Anterior cingulate cortex (tissue), 58 donors: ENCODE data around the gene HOXA7.

ENCODE experiments used
- DNase-seq, 58 donors: peaks; one replicate each; lab custom pipeline; 2025; lab: John Stamatoyannopoulos, UW

Gene HOXA7

GRCh38 chr7:27149842-27150567 lies 6.5 kb downstream of the HOXA7 start:
- DNase-seq: no peak

DNA sequence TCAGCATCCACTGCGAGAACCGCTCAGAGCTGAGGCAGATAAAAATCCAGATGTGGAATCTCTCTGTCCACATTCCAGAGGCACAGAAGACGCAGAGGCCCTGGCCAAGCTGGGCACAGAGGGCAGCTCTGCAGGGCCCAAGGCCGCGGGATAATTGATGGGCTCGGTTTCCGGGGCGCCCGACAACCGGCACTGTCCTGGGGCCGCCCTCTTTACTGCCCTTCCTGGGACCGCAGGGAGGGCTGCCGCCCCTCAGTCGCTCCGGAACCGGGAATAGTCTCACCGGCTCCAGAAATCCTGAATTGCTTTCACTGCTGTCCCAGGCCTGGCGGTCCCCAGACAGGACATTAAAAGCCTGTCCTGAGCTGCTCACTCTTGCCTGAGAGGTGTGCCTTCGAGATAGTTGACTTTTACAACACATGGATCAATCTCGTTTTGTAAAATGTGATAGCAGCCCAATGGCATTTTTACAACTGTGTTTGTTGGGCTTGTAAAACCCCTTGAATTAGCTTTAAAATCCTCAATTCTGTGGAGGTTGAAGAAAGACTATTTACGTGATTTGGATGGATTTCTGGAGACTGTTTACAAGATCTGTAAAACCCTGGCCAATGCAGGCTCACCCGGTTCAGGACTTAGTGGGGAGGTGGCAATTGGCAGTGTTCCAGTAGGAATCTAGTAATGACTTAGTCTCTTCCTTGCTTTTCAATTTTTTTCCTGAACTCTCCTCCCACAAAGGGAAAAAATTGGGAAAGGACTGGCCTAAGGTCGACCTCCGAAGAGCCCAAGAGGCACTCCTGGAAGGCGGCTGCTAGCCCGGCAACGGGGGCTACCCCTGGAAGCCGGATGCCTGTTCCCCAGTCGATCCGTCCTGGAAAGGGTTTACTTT lies 7.5 kb downstream of the HOXA7 start:
- DNase-seq: no peak

- DNase-seq: no peak
Observed at GRCh38 chr7:27148031-27148755, 8.3 kb downstream of the HOXA7 start.

GRCh38 chr7:27147199-27148030 lies 9.1 kb downstream of the HOXA7 start, which contains the start of gene HOXA6:
HOXA6 (minus strand) TSS chr7:27147774; CDS start chr7:27147749, 25 bp downstream.
- DNase-seq: no peak

DNA sequence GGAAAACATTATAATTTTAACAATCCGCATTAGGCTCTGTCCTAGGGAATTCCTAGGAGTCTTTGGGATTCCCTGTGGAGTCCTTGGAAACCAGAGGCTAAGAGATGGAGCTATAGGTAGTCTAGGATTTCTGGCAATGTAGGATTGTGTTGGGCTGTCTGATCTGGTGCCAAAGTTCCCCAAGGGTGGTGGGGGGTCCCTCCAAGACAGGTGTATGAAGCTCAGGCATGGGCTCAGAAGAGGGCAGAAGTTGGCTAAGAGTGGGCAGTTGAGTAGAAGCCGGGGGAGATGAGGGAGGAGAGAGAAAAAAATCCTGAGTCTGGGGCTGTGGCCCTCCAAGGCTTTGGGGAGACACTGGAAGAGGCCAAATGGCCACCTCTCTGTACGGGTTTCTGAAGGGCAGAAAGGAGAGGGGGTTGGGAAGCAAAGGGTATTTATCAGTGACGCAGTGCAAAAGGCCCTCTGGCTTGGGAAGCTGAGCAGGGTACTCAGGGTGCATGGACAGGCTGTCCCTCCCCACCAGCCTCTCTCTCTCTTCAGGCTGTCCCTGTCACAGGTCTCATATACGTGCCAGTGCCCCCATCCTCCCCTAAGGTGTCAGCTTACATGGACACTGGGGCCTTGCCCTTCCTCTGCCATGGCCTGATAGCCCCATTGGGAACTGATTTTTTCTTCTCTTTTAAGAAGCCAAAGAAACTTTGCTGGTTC lies 9.8 kb downstream of the HOXA7 start:
- DNase-seq: no peak

GRCh38 chr7:27145914-27146412 lies 10.5 kb downstream of the HOXA7 start:
- no peak for DNase-seq

GRCh38 chr7:27145165-27145913 lies 11.1 kb downstream of the HOXA7 start:
- no peak for DNase-seq

DNA sequence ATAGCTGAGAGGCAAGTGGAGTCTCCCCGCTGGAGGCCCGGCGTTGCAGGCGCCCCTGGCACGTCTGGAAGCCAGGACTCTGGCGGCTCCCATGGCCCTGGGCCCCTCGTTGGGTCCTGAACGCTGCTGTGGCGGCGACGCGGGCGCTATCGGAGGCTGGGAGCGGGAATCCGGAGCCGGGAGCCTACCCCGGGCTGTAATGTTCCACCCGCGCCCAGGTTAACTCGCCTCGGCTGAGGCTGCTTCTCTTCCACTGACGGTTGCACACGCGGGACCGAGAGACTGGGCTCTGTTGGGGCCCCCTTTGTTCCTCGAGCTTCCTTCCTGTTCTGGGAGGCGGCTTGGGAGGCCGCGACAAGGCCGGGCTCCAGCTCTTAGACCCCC lies 11.7 kb downstream of the HOXA7 start:
- DNase-seq: no peak

- DNase-seq: no peak
Observed at GRCh38 chr7:27143950-27144780, 12.3 kb downstream of the HOXA7 start.

DNA sequence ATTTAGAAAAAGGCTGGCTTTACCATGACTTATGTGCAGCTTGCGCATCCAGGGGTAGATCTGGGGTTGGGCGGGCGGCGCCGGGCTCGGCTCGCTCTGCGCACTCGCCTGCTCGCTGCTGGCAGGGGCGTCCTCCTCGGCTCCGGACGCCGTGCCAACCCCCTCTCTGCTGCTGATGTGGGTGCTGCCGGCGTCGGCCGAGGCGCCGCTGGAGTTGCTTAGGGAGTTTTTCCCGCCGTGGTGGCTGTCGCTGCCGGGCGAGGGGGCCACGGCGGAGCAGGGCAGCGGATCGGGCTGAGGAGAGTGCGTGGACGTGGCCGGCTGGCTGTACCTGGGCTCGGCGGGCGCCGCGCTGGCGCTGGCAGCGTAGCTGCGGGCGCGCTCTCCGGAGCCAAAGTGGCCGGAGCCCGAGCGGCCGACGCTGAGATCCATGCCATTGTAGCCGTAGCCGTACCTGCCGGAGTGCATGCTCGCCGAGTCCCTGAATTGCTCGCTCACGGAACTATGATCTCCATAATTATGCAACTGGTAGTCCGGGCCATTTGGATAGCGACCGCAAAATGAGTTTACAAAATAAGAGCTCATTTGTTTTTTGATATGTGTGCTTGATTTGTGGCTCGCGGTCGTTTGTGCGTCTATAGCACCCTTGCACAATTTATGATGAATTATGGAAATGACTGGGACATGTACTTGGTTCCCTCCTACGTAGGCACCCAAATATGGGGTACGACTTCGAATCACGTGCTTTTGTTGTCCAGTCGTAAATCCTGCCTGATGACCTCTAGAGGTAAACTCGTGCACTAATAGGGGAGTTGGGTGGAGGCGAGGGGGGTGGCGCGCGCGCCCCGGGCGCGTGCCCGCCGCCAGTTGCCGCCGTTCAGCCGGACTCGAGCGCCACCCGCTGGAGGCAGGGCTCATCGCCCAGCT lies 13.2 kb downstream of the HOXA7 start, which contains the start of gene HOXA5:
HOXA5 (minus strand) TSS at position 659 of the 927 bp plus-strand sequence; CDS start at position 585, 74 bp downstream.
- no peak for DNase-seq

- DNase-seq: no peak
Observed at GRCh38 chr7:27142580-27143022, 13.9 kb downstream of the HOXA7 start.

GRCh38 chr7:27141923-27142579 lies 14.4 kb downstream of the HOXA7 start:
- DNase-seq: no peak

DNA sequence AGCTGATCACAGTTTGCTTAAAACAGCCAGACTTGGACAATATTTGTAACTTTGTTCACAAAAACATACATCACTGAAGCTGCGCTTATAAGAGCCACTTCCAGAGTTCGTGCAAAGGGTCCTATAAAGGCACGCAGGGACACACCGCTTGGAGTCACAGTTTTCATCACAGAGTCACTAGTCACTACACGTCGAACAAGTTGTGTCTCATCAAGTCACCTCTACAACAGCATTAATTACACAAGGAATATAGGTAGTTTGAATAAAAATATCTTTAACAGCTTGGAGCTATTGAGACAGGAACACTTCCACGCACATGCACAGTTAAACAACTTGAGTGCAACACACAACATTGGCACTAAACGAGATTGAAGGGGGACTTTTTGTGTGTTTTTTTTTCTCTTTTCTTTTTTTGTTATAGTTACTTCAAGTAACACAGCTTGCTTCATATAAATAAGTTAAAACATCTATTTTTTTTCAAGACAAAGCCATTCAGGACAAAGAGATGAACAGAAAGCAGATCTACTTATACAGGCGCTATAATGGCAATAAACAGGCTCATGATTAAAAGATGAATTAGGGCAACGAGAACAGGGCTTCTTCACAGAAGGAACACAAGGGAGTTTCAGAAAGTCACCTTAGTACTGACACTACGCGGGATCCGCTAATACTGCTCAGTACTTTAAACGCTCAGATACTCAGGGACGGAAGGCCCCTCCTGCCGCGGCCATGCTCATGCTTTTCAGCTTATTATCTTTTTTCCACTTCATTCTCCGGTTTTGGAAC lies 15.1 kb downstream of the HOXA7 start:
- no peak for DNase-seq

GRCh38 chr7:27140126-27140857 lies 16.2 kb downstream of the HOXA7 start:
- no peak for DNase-seq
